HEK293T (cell line): ENCODE results near the gene FBXO17.
"Not testable (repeated sequence)": the region's sequence is repeated elsewhere in the genome, so short reads cannot be mapped to it uniquely, and the experiment has no call there.

Source experiments
- FOXK2 ChIP-seq: fragments of 450-650 bp; IDR thresholded peaks from 2 replicates; pipeline ENCODE4 v1.6.1; 2016; ENCODE audit warnings: mild to moderate bottlenecking
- SUZ12 ChIP-seq: fragments of 450-650 bp; IDR thresholded peaks from 2 replicates; pipeline ENCODE4 v1.6.1; 2016; ENCODE audit warnings: mild to moderate bottlenecking
- TARDBP ChIP-seq: fragments of 450-650 bp; IDR thresholded peaks from 2 replicates; pipeline ENCODE4 v1.6.1; 2016
- TF ChIP-seq, protein P1 (sequence below): fragments of 450-650 bp; IDR thresholded peaks from 2 replicates; pipeline ENCODE4 v1.6.1; 2016

DNA sequence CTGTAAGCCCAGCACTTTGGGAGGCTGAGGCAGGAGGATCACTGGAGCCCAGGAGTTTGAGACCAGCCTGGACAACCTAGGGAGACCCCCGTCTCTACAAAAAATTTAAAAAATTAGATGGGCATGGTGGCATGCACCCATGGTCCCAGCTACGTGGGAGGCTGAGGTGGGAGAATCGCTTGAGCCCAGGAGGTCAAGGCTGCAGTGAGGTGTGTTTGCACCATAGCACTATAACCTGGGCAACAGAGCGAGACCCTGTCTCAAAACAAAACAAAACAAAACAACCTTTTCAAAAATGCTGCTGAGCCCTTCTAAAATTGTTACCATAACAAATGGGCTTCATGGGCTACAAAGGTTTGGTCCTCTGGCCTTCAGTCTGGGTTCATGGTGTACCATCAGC, 13.1 kb upstream of the FBXO17 start:
- not testable (repeated sequence) for TF ChIP-seq FOXK2, TARDBP, SUZ12
- TF ChIP-seq, protein P1, sequence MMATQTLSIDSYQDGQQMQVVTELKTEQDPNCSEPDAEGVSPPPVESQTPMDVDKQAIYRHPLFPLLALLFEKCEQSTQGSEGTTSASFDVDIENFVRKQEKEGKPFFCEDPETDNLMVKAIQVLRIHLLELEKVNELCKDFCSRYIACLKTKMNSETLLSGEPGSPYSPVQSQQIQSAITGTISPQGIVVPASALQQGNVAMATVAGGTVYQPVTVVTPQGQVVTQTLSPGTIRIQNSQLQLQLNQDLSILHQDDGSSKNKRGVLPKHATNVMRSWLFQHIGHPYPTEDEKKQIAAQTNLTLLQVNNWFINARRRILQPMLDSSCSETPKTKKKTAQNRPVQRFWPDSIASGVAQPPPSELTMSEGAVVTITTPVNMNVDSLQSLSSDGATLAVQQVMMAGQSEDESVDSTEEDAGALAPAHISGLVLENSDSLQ, result not testable (repeated sequence)
